OCI-LY3 (cell line): Measurements from ENCODE around the gene HCRTR1.
A peak's percentile ranks its signal among the peaks of the same experiment; 100 is the strongest.

Experiments
- H2AFZ ChIP-seq: fragments of 200-600, 300-600 bp; shearing (Covaris generic); 2 replicates; pipeline ENCODE4 v1.6.0; 2014; ENCODE audit warnings: antibody characterized with exemption, low read depth, low read length
- H3K27ac ChIP-seq: fragments of 200-600, 300-600 bp; sonication (generic); 2 replicates; pipeline ENCODE4 v1.5.1; 2014; ENCODE audit warnings: mild to moderate bottlenecking, low read length, moderate library complexity, mixed read lengths
- H3K27me3 ChIP-seq: fragments of 200-600, 300-600 bp; sonication (generic); 2 replicates; pipeline ENCODE4 v1.6.1; 2014; ENCODE audit warnings: low read depth, low read length, mixed read lengths
- H3K36me3 ChIP-seq: fragments of 200-600, 300-600 bp; sonication (generic); replicated peaks from 2 replicates; pipeline ENCODE3; 2014; ENCODE audit warnings: low read depth, low read length, mixed read lengths
- H3K4me1 ChIP-seq: fragments of 300-600, 200-600 bp; sonication (generic); 2 replicates; pipeline ENCODE4 v1.6.1; 2014; ENCODE audit warnings: low read length, mixed read lengths
- H3K4me2 ChIP-seq: fragments of 200-600, 300-600 bp; sonication (generic); 2 replicates; pipeline ENCODE4 v1.6.1; 2014; ENCODE audit warnings: low read length, mixed read lengths
- H3K4me3 ChIP-seq: fragments of 300-600, 200-600 bp; sonication (generic); 2 replicates; pipeline ENCODE4 v1.5.1; 2014; ENCODE audit warnings: antibody characterized with exemption, mild to moderate bottlenecking, low read length, moderate library complexity
- H3K79me2 ChIP-seq: fragments of 300-600, 200-600 bp; shearing (Covaris generic); 2 replicates; pipeline ENCODE4 v1.6.1; 2014; ENCODE audit warnings: mild to moderate bottlenecking, low read length, mixed read lengths
- H3K9ac ChIP-seq: fragments of 300-600, 200-600 bp; shearing (Covaris generic); 2 replicates; pipeline ENCODE4 v1.6.0; 2014; ENCODE audit warnings: mild to moderate bottlenecking, low read length, moderate library complexity
- H3K9me3 ChIP-seq: fragments of 200-600, 300-600 bp; shearing (Covaris generic); 2 replicates; pipeline ENCODE4 v1.6.1; 2014; ENCODE audit warnings: low read length, mixed read lengths; ENCODE audit not compliant: insufficient read depth
- H4K20me1 ChIP-seq: fragments of 200-600, 300-600 bp; sonication (generic); 2 replicates; pipeline ENCODE4 v1.6.1; 2016; ENCODE audit warnings: low read length, mixed read lengths; ENCODE audit not compliant: insufficient read depth
- EZH2phosphoT487 ChIP-seq: fragments of 200-600 bp; shearing (Covaris generic); IDR thresholded peaks from 2 replicates; pipeline ENCODE4 v1.6.1; 2018; ENCODE audit warnings: antibody characterized with exemption, mixed run types, low read depth
- TF ChIP-seq, protein P1 (sequence below): fragments of 200-600, 300-600 bp; sonication (generic); IDR thresholded peaks from 2 replicates; pipeline ENCODE4 v1.5.1; 2014; ENCODE audit warnings: antibody characterized with exemption, low read length, low read depth

HCRTR1 gene

DNA sequence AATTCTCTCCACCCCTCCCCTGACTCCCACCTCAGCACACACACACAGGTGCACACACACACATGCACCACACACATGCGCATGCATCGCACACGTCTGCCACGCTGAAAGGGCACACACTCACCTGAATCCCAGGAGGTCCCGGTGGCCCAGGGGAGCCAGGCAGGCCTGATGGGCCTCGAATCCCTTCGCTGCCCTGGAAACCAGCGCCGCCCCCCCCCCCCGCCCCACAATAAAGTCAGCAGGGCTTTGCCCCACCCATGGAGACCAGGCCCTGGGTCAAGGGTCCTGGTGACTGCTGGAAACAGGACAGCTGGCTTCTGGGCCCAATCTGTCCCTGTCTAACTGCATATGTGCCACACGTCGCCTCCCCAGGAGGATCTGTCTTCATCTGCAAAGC, 45.0 kb downstream of the HCRTR1 start:
- no peak overlapping the region for H3K27ac ChIP-seq
- H3K9me3 ChIP-seq, result no peaks in the 10 kb centered on the region
- no peaks in the 10 kb centered on the region for H3K79me2 ChIP-seq
- H4K20me1 ChIP-seq, result no peaks in the 10 kb centered on the region
- H3K4me1 ChIP-seq, result peaks cover 6% of the 10 kb centered on the region; the same call in 1 of the 2 replicates
- H3K4me3 ChIP-seq, result no peak overlapping the region
- no peak overlapping the region for H3K4me2 ChIP-seq
- H3K27me3 ChIP-seq, result no peaks in the 10 kb centered on the region
- H3K9ac ChIP-seq, result no peak overlapping the region
- no peak for TF ChIP-seq EZH2phosphoT487
- TF ChIP-seq, protein P1, sequence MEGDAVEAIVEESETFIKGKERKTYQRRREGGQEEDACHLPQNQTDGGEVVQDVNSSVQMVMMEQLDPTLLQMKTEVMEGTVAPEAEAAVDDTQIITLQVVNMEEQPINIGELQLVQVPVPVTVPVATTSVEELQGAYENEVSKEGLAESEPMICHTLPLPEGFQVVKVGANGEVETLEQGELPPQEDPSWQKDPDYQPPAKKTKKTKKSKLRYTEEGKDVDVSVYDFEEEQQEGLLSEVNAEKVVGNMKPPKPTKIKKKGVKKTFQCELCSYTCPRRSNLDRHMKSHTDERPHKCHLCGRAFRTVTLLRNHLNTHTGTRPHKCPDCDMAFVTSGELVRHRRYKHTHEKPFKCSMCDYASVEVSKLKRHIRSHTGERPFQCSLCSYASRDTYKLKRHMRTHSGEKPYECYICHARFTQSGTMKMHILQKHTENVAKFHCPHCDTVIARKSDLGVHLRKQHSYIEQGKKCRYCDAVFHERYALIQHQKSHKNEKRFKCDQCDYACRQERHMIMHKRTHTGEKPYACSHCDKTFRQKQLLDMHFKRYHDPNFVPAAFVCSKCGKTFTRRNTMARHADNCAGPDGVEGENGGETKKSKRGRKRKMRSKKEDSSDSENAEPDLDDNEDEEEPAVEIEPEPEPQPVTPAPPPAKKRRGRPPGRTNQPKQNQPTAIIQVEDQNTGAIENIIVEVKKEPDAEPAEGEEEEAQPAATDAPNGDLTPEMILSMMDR, result no peak
- H2AFZ ChIP-seq, result no peak overlapping the region
- H3K36me3 ChIP-seq, result no peaks in the 10 kb centered on the region

DNA sequence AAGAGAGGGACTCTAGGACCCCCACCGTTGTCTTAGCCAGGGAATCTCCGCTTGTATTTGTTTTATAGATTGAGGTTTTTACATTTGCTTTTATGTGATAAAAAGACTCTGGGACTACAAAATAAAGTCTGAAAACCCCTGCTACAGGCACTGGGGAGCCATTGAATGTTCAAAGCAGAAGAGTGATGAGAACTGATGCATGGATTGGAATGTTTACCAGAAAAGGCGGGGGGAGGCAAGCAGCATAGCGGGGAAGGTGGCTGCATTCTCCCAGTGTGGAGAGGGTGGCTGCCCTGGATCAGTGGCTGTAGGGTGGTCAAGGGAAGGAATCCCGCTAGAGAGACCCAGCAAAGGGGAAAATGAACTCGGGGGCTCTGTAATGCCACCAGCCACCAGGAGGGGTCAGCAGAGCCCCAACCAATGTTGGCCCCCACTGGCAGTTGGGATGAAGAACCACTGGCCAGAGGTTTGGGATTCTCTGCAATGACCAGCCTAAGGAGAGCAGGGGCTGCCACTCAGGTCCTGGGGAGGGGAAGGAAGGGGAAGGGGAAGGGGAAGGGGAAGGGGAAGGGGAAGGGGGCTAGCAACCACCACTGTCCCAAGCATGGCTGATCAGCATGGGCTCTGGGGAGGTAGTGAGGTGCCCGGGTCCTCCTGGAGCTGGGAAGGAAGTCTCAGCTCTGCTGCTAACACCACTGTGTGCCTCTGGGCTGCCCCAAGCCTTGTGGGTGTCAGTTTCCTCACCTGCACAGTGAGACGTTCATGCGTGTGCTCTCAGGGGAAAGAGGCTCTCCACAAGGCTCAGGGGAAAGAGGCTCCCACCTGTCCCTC, 46.3 kb downstream of the HCRTR1 start:
- no peak for TF ChIP-seq EZH2phosphoT487
- TF ChIP-seq, protein P1, result peak; percentile 75
- Histone ChIP-seq H3K4me3 (no peak overlapping the region), H3K36me3 (no peaks in the 10 kb centered on the region), H3K9ac (no peak overlapping the region), H3K27ac (no peak overlapping the region), H2AFZ (no peak overlapping the region), H3K27me3 (no peaks in the 10 kb centered on the region), H3K9me3 (no peaks in the 10 kb centered on the region), H3K4me1 (peaks cover 6% of the 10 kb centered on the region; the same call in 1 of the 2 replicates), H3K79me2 (no peaks in the 10 kb centered on the region), H3K4me2 (no peak overlapping the region), H4K20me1 (no peaks in the 10 kb centered on the region)

DNA sequence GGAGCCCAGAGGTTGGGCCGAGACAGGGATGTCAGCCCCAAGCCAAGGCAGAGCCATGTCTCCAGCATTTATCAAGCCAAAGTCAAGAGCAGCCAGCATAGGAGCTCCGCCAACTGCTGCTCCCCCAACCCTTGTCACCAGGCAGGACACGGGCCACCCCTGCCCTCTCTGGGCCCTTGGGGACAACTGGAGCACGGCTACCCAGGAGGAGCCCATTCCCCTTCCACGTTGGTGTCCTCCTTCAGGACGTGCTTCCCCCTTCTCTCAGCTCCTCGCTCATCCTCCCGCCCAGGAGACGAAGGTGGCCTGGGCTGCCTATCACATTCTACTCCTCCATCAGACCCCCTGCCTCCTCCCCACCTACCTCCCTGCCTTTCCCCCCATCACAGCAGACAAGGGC, 47.0 kb downstream of the HCRTR1 start:
- Histone ChIP-seq H3K9ac (no peak overlapping the region), H3K9me3 (no peaks in the 10 kb centered on the region), H3K4me2 (no peak overlapping the region), H4K20me1 (no peaks in the 10 kb centered on the region), H3K4me1 (peaks cover 6% of the 10 kb centered on the region; the same call in 1 of the 2 replicates), H3K4me3 (no peak overlapping the region), H3K36me3 (no peaks in the 10 kb centered on the region), H3K79me2 (no peaks in the 10 kb centered on the region), H3K27ac (no peak overlapping the region), H2AFZ (no peak overlapping the region), H3K27me3 (no peaks in the 10 kb centered on the region)
- TF ChIP-seq, protein P1, result no peak
- no peak for TF ChIP-seq EZH2phosphoT487

DNA sequence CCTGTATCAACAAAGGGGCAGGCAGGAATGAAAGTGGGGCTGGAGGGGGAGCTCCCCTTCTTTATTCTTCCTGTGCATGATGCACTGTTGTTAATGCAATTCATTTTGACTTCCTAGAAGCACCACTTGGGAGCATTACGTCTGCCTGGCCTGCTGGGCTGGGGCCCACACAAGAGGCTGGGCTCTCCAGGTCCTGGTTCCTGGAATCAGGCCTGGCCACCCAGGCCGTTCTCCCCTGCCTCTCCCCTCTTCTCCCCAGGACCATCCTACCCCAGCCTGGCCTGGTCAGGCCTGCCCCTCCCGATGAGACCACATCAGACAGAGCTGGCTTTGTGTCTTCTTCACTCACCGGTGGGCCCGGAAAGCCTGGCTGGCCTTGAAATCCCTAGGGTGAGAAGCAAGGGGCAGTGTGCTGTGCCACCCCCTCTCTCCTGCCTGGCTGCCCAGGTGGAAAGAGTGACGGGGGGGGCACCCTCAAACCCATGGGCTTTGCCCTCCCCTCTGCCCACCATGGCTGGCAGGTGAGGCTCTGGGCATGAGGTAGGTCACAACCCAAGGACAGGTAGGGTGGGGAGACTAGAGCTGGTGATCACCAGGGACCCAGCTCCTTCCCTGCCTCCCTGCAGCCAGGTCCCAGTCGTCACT, 47.9 kb downstream of the HCRTR1 start:
- Histone ChIP-seq H3K36me3 (no peaks in the 10 kb centered on the region), H4K20me1 (no peaks in the 10 kb centered on the region), H2AFZ (no peak overlapping the region), H3K27me3 (0 out of 2 replicates have a peak, but pooled peaks cover 3% of the 10 kb centered on the region), H3K4me1 (peaks cover 3% of the 10 kb centered on the region; the same call in 1 of the 2 replicates), H3K9ac (no peak overlapping the region), H3K27ac (no peak overlapping the region), H3K9me3 (no peaks in the 10 kb centered on the region), H3K4me3 (no peak overlapping the region), H3K4me2 (no peak overlapping the region), H3K79me2 (no peaks in the 10 kb centered on the region)
- TF ChIP-seq, protein P1, result no peak
- no peak for TF ChIP-seq EZH2phosphoT487
